Mesenchymal stem cell (in vitro differentiated cells and primary cell): ENCODE results near the gene GTF2A2.
A peak's percentile ranks its signal among the peaks of the same experiment; 100 is the strongest.
"Not testable (repeated sequence)": the region's sequence is repeated elsewhere in the genome, so short reads cannot be mapped to it uniquely, and the experiment has no call there.

ENCODE experiments used
- DNase-seq: peaks from one replicate; pipeline ENCODE4 v3.0.0-alpha.2; 2013
- H2AFZ ChIP-seq: one replicate; pipeline ENCODE4 v1.6.1; 2013; ENCODE audit warnings: low read depth, mild to moderate bottlenecking, control low read depth, inconsistent platforms, low read length, moderate library complexity
- H2AK5ac ChIP-seq: 2 replicates; pipeline ENCODE4 v1.6.1; 2013; ENCODE audit warnings: low read length, moderate library complexity, mild to moderate bottlenecking, inconsistent platforms; ENCODE audit not compliant: severe bottlenecking
- H2BK120ac ChIP-seq: one replicate; pipeline ENCODE4 v1.6.1; 2013; ENCODE audit warnings: low read depth, mild to moderate bottlenecking, inconsistent platforms, low read length, moderate library complexity
- H2BK12ac ChIP-seq, 2 experiments: one replicate each; pipeline ENCODE4 v1.6.1; 2013; ENCODE audit warnings: inconsistent platforms in 2 of 2, low read length in 2 of 2, mild to moderate bottlenecking in 2 of 2, moderate library complexity in 2 of 2, control low read depth in 1 of 2
- H2BK15ac ChIP-seq: one replicate; pipeline ENCODE4 v1.6.1; 2013; ENCODE audit warnings: mild to moderate bottlenecking, low read depth, inconsistent platforms; ENCODE audit not compliant: poor library complexity, severe bottlenecking
- H2BK5ac ChIP-seq: 2 replicates; pipeline ENCODE4 v1.6.1; 2013; ENCODE audit warnings: low read depth, mild to moderate bottlenecking, low read length, control low read depth, inconsistent platforms; ENCODE audit not compliant: poor library complexity, severe bottlenecking
- H3K14ac ChIP-seq, 2 experiments: one replicate each; pipeline ENCODE4 v1.6.1; 2013; ENCODE audit warnings: inconsistent platforms in 2 of 2, low read length in 2 of 2, control low read depth in 1 of 2, mild to moderate bottlenecking in 1 of 2, moderate library complexity in 1 of 2
- H3K18ac ChIP-seq, 2 experiments: one replicate each; pipeline ENCODE4 v1.6.1; 2013; ENCODE audit warnings: inconsistent platforms in 2 of 2, low read length in 2 of 2, control low read depth in 1 of 2, low read depth in 1 of 2, mild to moderate bottlenecking in 1 of 2
- H3K23ac ChIP-seq, 2 experiments: one replicate each; pipeline ENCODE4 v1.6.1; 2013; ENCODE audit warnings: inconsistent platforms in 2 of 2, low read length in 2 of 2, mild to moderate bottlenecking in 2 of 2, moderate library complexity in 2 of 2, control low read depth in 1 of 2
- H3K27ac ChIP-seq: 2 replicates; pipeline ENCODE4 v1.5.1; 2013; ENCODE audit warnings: mild to moderate bottlenecking, moderate library complexity, low read length, control low read depth, inconsistent platforms; ENCODE audit not compliant: poor library complexity, severe bottlenecking
- H3K27me3 ChIP-seq, 2 experiments: 2 replicates each; pipeline versions ENCODE4 v1.6.1 to v1.7.0; 2013; ENCODE audit warnings: low read length in 2 of 2, mild to moderate bottlenecking in 2 of 2, moderate library complexity in 2 of 2, control low read depth in 1 of 2, inconsistent platforms in 1 of 2; ENCODE audit not compliant: control insufficient read depth in 1 of 2, insufficient read depth in 1 of 2
- H3K36me3 ChIP-seq, 2 experiments: 2 replicates each; pipeline versions ENCODE4 v1.6.1 to v1.7.0; 2013; ENCODE audit warnings: low read length in 2 of 2, control low read depth in 1 of 2, inconsistent platforms in 1 of 2, low read depth in 1 of 2, mild to moderate bottlenecking in 1 of 2; ENCODE audit not compliant: insufficient read depth in 2 of 2, control insufficient read depth in 1 of 2
- H3K4ac ChIP-seq, 2 experiments: one replicate each; pipeline ENCODE4 v1.6.1; 2013; ENCODE audit warnings: inconsistent platforms in 2 of 2, low read length in 2 of 2, mild to moderate bottlenecking in 2 of 2, moderate library complexity in 2 of 2, control low read depth in 1 of 2, low read depth in 1 of 2
- H3K4me1 ChIP-seq: 2 replicates; pipeline ENCODE4 v1.6.1; 2013; ENCODE audit warnings: low read depth, low read length, control low read depth; ENCODE audit not compliant: control insufficient read depth, insufficient read depth
- H3K4me2 ChIP-seq: 2 replicates; pipeline ENCODE4 v1.6.1; 2013; ENCODE audit warnings: low read length, mild to moderate bottlenecking, inconsistent platforms; ENCODE audit not compliant: poor library complexity, severe bottlenecking
- H3K4me3 ChIP-seq, 2 experiments: 2 replicates each; pipeline versions ENCODE4 v1.5.1 to v1.7.0; 2013; ENCODE audit warnings: low read length in 2 of 2, mild to moderate bottlenecking in 2 of 2, control low read depth in 1 of 2, low read depth in 1 of 2; ENCODE audit not compliant: insufficient read depth in 1 of 2
- H3K79me1 ChIP-seq: replicated peaks from 2 replicates; pipeline ENCODE4 v1.6.1; 2013; ENCODE audit warnings: mild to moderate bottlenecking, control low read depth, low read length, inconsistent platforms; ENCODE audit not compliant: poor library complexity, severe bottlenecking
- H3K9ac ChIP-seq: 2 replicates; pipeline ENCODE4 v1.7.0; 2013; ENCODE audit warnings: mild to moderate bottlenecking, low read length, moderate library complexity
- H3K9me3 ChIP-seq: 2 replicates; pipeline ENCODE4 v1.7.0; 2013; ENCODE audit warnings: mild to moderate bottlenecking, low read length; ENCODE audit not compliant: control insufficient read depth
- H4K8ac ChIP-seq: one replicate; pipeline ENCODE4 v1.6.1; 2013; ENCODE audit warnings: inconsistent platforms, mild to moderate bottlenecking, low read length, moderate library complexity
- H4K91ac ChIP-seq: one replicate; pipeline ENCODE4 v1.6.1; 2013; ENCODE audit warnings: mild to moderate bottlenecking, low read length, inconsistent platforms
- WGBS: methylation state at CpG from one replicate; pipeline ENCODE4 v1.1.7; 2013; ENCODE audit warnings: mixed read lengths; 5-methylcytosine and 5-hydroxymethylcytosine counted together

GTF2A2 gene

GRCh38 chr15:59637507-59637906, 19.8 kb downstream of the GTF2A2 start:
- WGBS, result no CpG with 5 or more reads among the region's 2 CpGs
- DNase-seq, H3K4ac ChIP-seq: not testable (repeated sequence)

GRCh38 chr15:59636184-59636583, 21.1 kb downstream of the GTF2A2 start:
- Histone ChIP-seq H4K91ac (no peak overlapping the region), H2BK5ac (no peak overlapping the region), H3K27ac (no peak overlapping the region), H3K9me3 (no peaks in the 10 kb centered on the region), H3K4me3 (no peak overlapping the region), H2AFZ (no peak overlapping the region), H3K23ac (no peak overlapping the region), H3K4me1 (no peaks in the 10 kb centered on the region), H3K4me2 (no peak overlapping the region), H2BK15ac (no peak overlapping the region), H3K79me1 (peaks cover 3% of the 10 kb centered on the region), H3K36me3 (peaks cover 4 to 46% of the 10 kb centered on the region in 2 experiments), H2BK120ac (no peak overlapping the region), H3K9ac (no peak overlapping the region), H2BK12ac (no peak overlapping the region), H3K14ac (no peak overlapping the region), H4K8ac (no peak overlapping the region), H2AK5ac (no peak overlapping the region), H3K27me3 (no peaks in the 10 kb centered on the region), H3K18ac (no peak overlapping the region), H3K4ac (no peak overlapping the region)
- 90% methylated on average over 2 of the region's 3 CpGs for WGBS
- no peak for DNase-seq

More at GRCh38 chr15:59637507-59637906, 19.8 kb downstream of the GTF2A2 start:
- H3K27me3 ChIP-seq, H3K4me3 ChIP-seq, H2BK15ac ChIP-seq, H2AFZ ChIP-seq, H4K91ac ChIP-seq, H3K9ac ChIP-seq, H3K18ac ChIP-seq, H3K23ac ChIP-seq, H3K9me3 ChIP-seq, H3K79me1 ChIP-seq, H4K8ac ChIP-seq, H2AK5ac ChIP-seq, H3K4me2 ChIP-seq, H2BK120ac ChIP-seq, H3K14ac ChIP-seq, H2BK12ac ChIP-seq, H2BK5ac ChIP-seq, H3K27ac ChIP-seq, H3K4me1 ChIP-seq: not testable (repeated sequence)
- H3K36me3 ChIP-seq, result peaks cover 4 to 56% of the 10 kb centered on the region in 2 experiments

- peaks cover 0 to 16% of the 10 kb centered on the region in 2 experiments for H3K36me3 ChIP-seq
- H3K79me1 ChIP-seq, result no peaks in the 10 kb centered on the region
- no peak overlapping the region for H3K9ac ChIP-seq
- no peaks in the 10 kb centered on the region for H3K9me3 ChIP-seq
- H4K8ac ChIP-seq, result no peak overlapping the region
- H3K4me1 ChIP-seq, result no peaks in the 10 kb centered on the region
- no peak overlapping the region for H2BK15ac ChIP-seq
- H3K27me3 ChIP-seq, result no peaks in the 10 kb centered on the region
- H3K14ac ChIP-seq, result no peak overlapping the region
- H2BK120ac ChIP-seq, result no peak overlapping the region
- H2AK5ac ChIP-seq, result no peak overlapping the region
- no peak overlapping the region for H2AFZ ChIP-seq
- H3K4me3 ChIP-seq, result no peak overlapping the region
- no peak overlapping the region for H4K91ac ChIP-seq
- H2BK5ac ChIP-seq, result no peak overlapping the region
- DNase-seq, result peak; percentile 18
- no peak overlapping the region for H3K27ac ChIP-seq
- no peak overlapping the region for H3K18ac ChIP-seq
- no peak overlapping the region for H2BK12ac ChIP-seq
- H3K23ac ChIP-seq, result no peak overlapping the region
- H3K4ac ChIP-seq, result no peak overlapping the region
- WGBS, result 31% methylated on average over 4 of the region's 4 CpGs
- H3K4me2 ChIP-seq, result no peak overlapping the region
These were observed 24.6 kb downstream of the GTF2A2 start for GRCh38 chr15:59632714-59633113.

- Histone ChIP-seq H3K9ac (no peak overlapping the region), H2AK5ac (no peak overlapping the region), H4K91ac (no peak overlapping the region), H3K27me3 (peaks cover 0 to 35% of the 10 kb centered on the region in 2 experiments), H3K9me3 (no peaks in the 10 kb centered on the region), H3K36me3 (peaks cover 0 to 3% of the 10 kb centered on the region in 2 experiments), H3K4ac (no peak overlapping the region), H3K4me3 (no peak overlapping the region), H3K4me1 (peaks cover 4% of the 10 kb centered on the region), H2BK12ac (no peak overlapping the region), H2BK120ac (no peak overlapping the region), H3K23ac (no peak overlapping the region), H3K14ac (no peak overlapping the region), H3K18ac (no peak overlapping the region), H2BK5ac (no peak overlapping the region), H3K4me2 (no peak overlapping the region), H2AFZ (no peak overlapping the region), H3K27ac (no peak overlapping the region), H2BK15ac (no peak overlapping the region), H4K8ac (no peak overlapping the region), H3K79me1 (peaks cover 2% of the 10 kb centered on the region)
- WGBS, result 18% methylated on average over 4 of the region's 6 CpGs
- peak; percentile 47 for DNase-seq
These were observed 35.0 kb downstream of the GTF2A2 start for GRCh38 chr15:59622289-59622688.
